HG03558 (cell line): ENCODE results near the gene NAGK.
"Not testable (repeated sequence)": the region's sequence is repeated elsewhere in the genome, so short reads cannot be mapped to it uniquely, and the experiment has no call there.

Experiments
- ATAC-seq: cut with Tn5 transposase; IDR thresholded peaks from one replicate; pipeline ENCODE4 v1.9.1; 2021; ENCODE audit warnings: moderate number of reproducible peaks; ENCODE audit not compliant: unreplicated experiment; ENCODE audit errors: extremely low read depth

NAGK gene

DNA sequence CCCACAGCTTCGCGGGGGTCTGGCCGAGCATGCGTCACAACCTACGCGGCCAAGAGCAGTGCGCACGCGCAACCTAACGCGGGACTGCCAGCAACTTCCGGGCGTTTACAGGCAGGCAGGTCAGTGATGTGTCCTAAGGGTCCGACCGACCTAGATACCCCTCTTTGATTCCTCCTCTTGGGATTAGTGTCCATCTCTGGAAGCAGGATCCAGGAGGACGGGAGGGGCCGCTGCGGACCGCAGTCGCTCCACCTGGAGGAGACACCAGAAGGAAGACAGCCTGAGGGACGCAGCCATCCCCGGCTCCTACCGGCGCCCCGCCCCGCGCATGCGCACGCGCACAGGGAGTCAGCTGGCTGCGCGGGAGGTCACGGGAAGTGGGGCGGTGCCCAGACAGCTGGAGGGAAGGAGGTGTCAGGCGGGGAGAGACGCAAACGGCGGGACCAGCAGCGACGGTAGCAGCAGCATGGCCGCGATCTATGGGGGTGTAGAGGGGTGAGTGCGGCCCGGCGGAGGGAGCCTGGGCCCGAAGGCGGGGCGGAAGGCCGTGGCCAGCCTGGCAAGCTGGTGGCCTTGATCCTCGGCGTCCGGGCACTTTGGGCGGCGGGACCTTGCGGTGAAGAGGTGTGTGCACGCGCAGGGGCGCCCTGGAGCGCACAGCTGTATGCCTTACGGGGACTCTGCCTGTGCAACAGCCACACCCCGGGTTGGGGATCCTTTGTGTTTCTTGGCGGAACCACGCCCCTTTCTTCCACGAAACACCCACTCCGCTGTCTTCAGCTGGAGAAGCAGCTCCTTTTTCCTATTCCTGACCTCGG, at the start of gene NAGK:
TSS of gene NAGK (plus strand) at position 431 of the 818 bp plus-strand sequence. CDS start at position 467, 36 bp downstream.
- peak; percentile 35 for ATAC-seq

DNA sequence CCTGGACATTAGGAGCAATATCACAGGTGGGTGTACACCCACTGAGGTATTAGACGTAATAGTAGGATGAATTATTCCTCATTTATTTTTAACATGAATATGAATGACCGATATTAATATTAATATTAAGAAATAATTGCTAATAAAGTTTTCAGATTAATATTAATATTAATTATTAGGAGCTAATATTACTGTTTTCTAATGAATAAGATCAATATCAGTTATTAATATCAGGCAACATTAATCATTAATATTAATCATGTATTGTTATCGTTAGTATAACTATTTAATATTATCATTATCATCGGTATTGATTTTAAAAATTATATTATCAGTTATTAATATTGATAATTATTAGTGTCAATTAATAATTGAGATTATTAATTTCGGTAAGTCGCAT, 48.5 kb upstream of the NAGK start:
- ATAC-seq = not testable (repeated sequence)

- not testable (repeated sequence) for ATAC-seq
These were observed 47.1 kb upstream of the NAGK start for GRCh38 chr2:71021394-71021793.

DNA sequence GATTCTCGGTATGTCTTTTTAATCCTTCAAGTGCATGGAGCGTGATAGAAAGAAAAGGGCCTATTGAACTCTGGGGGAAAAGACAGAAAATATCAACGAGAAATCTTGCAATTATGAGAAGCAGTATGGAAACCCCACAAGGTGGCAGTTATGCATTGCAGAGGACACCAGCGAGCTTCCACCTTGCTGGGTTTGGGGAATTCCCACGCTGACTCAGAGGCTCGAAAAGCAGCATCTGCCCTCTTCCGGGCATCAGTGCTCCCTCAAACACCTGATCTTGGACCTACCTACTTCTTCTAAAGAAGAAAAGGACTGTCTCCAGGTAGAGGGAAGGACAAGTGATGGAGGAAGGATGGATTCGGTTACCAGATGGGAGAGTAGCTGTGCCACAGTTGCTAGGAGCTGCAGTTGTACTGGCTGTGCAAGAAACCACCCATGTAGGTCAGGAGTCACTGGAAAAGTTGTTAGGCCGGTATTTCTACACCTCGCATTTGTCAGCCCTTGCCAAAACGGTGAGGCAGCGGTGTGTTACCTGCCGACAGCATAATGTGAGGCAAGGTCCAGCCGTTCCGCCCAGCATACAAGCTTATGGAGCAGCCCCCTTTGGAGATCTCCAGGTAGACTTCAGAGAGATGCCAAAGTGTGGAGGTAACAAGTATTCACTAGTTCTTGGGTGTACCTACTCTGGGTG, 44.8 kb upstream of the NAGK start:
- ATAC-seq = not testable (repeated sequence)

GRCh38 chr2:71036296-71036695, 32.2 kb upstream of the NAGK start:
- ATAC-seq = not testable (repeated sequence)

DNA sequence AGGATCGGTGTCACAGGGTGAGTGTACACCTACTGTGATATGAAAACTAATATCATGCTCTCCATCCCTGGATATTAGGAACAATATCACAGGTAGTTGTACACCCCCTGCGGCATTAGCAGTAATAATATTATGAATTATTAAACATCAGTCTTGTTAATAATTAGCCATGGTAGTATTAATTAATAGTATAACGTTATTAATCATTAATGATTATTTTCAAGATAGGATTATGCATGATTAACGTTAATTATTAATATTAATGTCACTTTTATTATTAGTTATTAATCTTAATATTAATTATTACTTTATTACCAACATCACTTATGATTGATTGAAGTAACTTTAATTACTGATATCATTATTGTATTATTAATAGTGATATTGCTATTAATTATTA, 26.2 kb upstream of the NAGK start:
- no peak for ATAC-seq

- ATAC-seq = no peak
These were observed 24.7 kb upstream of the NAGK start for GRCh38 chr2:71043531-71044407.

- ATAC-seq = no peak
These were observed 23.3 kb upstream of the NAGK start for GRCh38 chr2:71045151-71045550.

GRCh38 chr2:71045865-71046548, 22.4 kb upstream of the NAGK start:
- ATAC-seq = no peak

GRCh38 chr2:71048096-71048495, 20.4 kb upstream of the NAGK start:
- ATAC-seq = no peak

- ATAC-seq = not testable (repeated sequence)
These were observed 18.6 kb upstream of the NAGK start for GRCh38 chr2:71049704-71050360.

DNA sequence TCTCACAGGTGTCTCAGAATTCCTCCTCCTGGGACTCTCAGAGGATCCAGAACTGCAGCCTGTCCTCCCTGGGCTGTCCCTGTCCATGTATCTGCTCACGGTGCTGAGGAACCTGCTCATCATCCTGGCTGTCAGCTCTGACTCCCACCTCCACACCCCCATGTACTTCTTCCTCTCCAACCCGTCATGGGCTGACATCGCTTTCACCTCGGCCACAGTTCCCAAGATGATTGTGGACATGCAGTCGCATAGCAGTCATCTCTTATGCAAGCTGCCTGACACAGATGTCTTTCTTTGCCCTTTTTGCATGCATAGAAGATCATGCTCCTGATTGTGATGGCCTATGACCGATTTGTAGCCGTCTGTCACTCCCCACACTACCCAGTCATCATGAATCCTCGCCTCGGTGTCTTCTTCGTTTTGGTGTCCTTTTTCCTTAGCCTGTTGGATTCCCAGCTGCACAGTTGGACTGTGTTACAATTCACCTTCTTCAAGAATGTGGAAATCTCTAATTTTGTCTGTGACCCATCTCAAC, 13.2 kb upstream of the NAGK start:
- ATAC-seq = not testable (repeated sequence)

DNA sequence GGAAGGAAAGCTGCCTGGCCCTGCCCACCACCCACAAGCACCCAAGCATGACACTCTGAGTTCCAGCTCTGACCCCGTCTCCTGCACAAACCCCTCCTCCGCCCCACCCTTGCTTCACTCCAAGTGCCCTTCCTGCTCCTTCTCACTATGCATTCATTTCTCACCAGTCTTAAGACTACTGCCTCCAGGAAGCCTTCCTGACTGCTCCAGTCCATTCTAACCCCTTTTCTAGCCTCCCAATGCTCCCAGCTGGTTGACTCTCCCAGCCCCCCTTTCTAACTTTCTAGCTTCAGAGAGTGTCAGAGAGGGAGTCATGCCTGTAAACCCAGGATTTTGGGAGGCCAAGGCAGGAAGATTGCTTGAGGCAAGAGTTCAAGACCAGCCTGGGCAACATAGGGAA, 8.2 kb upstream of the NAGK start:
- no peak for ATAC-seq

DNA sequence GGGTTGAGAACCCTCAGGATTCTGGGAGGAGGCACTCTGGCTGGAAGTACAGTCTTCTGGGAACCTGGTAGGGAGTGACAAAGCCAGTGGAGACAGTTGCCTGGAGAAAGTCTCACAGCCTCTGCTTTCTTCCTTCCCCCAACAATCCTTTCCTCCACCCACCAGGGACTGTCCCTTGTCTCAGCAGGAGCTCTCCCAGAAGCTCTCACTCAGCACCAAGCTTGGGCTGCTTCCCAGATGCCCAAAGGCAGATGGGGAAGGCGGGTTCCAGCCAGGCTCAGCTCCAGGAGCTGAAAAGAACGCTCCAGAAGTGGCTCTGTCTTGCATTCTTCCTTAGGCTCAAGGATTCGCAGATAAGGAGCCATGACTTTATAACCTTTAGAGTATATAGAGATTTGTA, 7.6 kb upstream of the NAGK start:
- ATAC-seq = no peak

- no peak for ATAC-seq
These were observed 5.2 kb upstream of the NAGK start for GRCh38 chr2:71063216-71063615.

DNA sequence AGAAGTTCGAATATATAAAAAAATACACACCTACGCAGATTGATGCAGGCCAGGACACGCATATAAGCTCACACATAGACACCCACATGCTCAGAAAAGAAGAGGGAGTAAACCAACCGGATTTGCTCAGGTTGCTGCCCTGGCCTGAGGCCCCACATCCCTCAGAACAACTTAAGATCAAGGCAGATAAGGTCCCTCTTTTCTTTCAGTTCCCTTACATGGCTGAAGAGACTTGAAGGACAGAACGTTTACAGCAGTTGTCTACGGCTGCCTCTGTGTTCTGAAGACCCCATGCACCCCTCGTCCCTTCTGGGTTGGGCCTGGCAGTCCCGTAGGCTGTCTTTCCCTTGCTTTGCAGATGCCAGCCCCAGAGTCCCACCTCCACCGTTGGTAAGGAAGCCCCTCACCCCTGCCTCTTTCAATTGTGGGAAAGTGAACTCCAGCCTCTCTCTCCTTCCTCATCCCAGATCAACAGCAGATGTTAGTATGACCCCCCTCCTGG, 4.3 kb upstream of the NAGK start:
- ATAC-seq = no peak

DNA sequence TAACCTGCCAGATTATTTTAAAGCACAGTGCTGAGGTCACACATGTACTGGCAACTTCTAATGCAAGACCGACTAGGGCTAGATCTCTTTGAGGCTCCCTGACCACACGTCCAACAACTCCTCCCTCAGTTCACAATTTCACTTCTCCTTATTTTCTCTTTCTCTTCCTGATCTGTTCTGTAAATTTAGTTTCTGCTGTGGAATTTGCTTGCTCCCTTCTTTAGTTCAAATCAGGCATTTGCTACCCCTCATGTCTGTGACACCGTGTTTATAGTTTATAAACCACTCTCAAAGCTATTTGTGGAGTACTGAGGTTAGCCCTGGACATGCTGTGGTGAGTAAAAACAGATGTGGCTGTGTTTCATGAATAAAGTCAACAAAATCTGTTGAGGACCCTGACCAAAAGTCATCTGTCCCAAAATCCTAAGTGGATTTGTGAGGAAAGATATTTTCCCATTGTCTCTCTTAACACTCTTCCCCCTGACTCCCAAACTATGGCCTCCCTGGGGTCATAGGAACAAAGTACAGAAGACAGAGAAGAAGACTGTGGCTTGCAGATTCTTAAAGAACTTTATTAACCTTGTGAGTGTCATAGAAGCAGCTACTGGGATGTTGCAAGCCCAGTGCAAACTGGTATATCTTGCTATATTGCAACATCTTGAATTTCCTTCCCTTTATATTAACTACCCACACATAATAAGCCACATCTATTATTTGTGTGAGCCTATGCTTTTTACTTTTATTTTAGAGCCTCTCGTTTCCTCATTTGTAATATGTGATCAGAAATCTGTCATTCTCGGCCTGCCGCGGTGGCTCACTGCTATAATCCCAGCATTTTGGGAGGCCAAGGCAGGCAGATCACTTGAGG, 3.5 kb upstream of the NAGK start:
- ATAC-seq = no peak

DNA sequence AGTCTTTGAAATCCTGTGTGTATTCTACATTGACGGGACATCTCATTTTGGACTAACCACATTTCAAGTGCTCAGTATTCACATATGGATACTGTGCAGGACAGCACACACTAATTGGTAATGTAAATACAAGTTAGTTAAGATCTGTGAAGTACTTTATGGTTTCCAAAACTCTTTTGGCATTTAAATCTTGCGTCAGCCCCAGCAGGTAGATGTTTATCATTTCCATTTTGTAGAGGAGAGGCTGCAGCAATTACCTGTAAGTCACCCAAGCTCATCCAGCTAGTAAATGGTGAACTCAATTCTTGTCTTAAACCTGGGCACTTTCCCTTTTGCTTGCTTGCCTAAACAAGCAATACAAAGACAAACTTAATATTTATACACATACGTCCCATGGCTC, 1.6 kb upstream of the NAGK start:
- ATAC-seq = no peak
